Large intestine (tissue), 3 donors: ENCODE measurements around the gene EVC. TPM values are rescaled to one million over a fixed set of nuclear protein-coding genes. Genes with fewer than 3 reads are reported as not detected.

Experiments
- DNase-seq, 2 donors: peaks; one replicate each; pipeline versions ENCODE4 v3.0.0 to v3.0.0-alpha.2; 2013
- H3K27ac ChIP-seq: one replicate; pipeline ENCODE4 v1.5.1; 2013; ENCODE audit warnings: low read length
- H3K27me3 ChIP-seq: 2 replicates; pipeline ENCODE4 v1.6.1; 2013; ENCODE audit warnings: low read length; ENCODE audit not compliant: control insufficient read depth, insufficient read depth
- H3K36me3 ChIP-seq: 2 replicates; pipeline ENCODE4 v1.6.1; 2013; ENCODE audit warnings: low read length; ENCODE audit not compliant: control insufficient read depth, insufficient read depth
- H3K4me1 ChIP-seq: one replicate; pipeline ENCODE4 v1.6.1; 2013; ENCODE audit warnings: low read length; ENCODE audit not compliant: control insufficient read depth, insufficient read depth
- H3K4me3 ChIP-seq: one replicate; pipeline ENCODE4 v1.5.1; 2013; ENCODE audit warnings: low read length
- H3K9me3 ChIP-seq: one replicate; pipeline ENCODE4 v1.6.1; 2013; ENCODE audit warnings: mild to moderate bottlenecking, low read depth, low read length, moderate library complexity; ENCODE audit not compliant: control insufficient read depth
- WGBS: methylation state at CpG from one replicate; pipeline ENCODE4 v1.1.5; 2013; ENCODE audit warnings: low lambda C conversion rate; ENCODE audit not compliant: insufficient coverage; 5-methylcytosine and 5-hydroxymethylcytosine counted together
- polyA plus RNA-seq: library from polyadenylated mRNA; unstranded; fragments of 120-200 nt; gene quantifications from one replicate; pipeline ENCODE4 v1.2.1, GENCODE V29; 2013

EVC gene
- polyA plus RNA-seq, 1 donor = 4.6 TPM

DNA sequence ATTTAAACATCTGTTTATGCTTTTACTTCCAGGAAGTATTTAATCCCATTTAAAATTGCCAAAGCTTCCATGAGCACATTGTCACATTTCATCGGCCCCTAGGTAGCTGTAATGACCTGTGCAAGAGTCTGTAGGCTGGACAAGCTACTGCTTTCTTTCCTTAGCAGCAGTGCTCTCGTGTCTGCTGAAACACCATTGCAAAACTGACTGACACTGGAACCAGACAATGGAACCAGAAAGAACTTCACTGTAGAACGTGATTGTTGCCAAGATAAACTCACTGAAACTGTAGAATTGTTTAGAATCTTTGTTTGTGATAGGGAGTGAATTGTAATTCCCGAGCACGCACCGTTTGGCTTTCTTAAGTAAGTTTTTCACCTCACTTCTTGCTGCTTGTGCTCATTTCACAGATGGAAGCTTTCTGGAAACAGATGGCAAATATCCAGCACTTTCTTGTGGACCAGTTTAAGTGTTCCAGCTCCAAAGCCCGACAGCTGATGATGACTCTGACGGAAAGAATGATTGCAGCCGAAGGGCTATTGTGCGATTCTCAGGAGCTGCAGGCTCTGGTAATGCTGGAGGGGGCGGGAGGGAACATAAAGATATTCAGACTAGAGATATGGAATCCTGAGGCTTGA is 36.9 kb downstream of the EVC start:
- Histone ChIP-seq H3K9me3 (no peaks in the 10 kb centered on the region), H3K4me3 (no peak overlapping the region), H3K36me3 (no peaks in the 10 kb centered on the region), H3K27me3 (no peaks in the 10 kb centered on the region), H3K4me1 (no peaks in the 10 kb centered on the region), H3K27ac (no peak overlapping the region)
- no peak for DNase-seq
- 84% methylated on average over 4 of the region's 11 CpGs for WGBS

GRCh38 chr4:5749568-5749967 is 38.6 kb downstream of the EVC start:
- WGBS = no CpG with 5 or more reads among the region's 9 CpGs
- no peaks in the 10 kb centered on the region for H3K27me3 ChIP-seq
- H3K4me3 ChIP-seq = no peak overlapping the region
- no peaks in the 10 kb centered on the region for H3K9me3 ChIP-seq
- H3K27ac ChIP-seq = no peak overlapping the region
- peaks cover 3% of the 10 kb centered on the region for H3K36me3 ChIP-seq
- DNase-seq = no peak
- H3K4me1 ChIP-seq = no peaks in the 10 kb centered on the region

DNA sequence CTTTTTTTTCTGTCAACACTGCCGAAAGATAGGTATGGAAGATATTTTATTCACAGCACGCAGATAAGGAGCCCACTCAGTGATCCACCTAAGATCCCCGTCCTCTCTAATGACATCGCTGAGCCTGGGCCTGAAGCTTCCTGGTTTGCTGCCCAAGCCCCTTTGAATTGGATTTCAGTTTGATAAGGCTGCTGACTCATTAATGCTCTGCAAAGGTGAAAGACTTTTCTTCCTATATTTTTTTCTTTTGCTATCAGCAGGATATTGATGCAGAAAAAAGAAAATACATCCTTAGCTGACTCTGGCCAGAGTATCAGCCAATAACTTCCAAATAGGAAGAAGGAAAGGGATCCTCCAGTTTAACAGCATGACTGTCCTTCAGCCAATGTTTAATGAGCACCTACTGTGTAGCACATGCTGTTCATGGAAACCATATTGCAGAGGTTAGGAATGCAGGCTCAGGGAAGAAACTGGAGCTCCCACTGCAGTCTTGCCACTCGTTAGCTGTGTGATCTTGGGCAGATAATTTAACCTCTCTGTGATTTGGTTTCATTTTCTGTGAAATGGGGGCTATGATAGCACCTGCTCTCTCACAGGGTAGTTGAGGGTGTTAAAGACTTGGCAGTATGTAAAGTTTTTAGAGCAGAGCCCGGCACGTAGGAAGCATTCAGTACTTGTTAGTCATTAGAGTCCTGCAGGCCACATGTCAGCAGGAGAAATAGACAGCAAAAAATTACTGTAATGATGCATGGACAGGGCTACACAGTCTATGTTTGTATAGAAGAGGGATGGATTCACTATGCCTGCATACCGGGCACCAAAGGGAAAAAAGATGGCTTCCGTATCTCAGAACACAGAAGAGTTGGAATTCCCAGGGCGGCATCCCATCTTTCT is 39.3 kb downstream of the EVC start:
- WGBS = no CpG with 5 or more reads among the region's 10 CpGs
- DNase-seq = no peak
- Histone ChIP-seq H3K9me3 (no peaks in the 10 kb centered on the region), H3K4me1 (no peaks in the 10 kb centered on the region), H3K27ac (no peak overlapping the region), H3K27me3 (no peaks in the 10 kb centered on the region), H3K36me3 (peaks cover 3% of the 10 kb centered on the region), H3K4me3 (no peak overlapping the region)

DNA sequence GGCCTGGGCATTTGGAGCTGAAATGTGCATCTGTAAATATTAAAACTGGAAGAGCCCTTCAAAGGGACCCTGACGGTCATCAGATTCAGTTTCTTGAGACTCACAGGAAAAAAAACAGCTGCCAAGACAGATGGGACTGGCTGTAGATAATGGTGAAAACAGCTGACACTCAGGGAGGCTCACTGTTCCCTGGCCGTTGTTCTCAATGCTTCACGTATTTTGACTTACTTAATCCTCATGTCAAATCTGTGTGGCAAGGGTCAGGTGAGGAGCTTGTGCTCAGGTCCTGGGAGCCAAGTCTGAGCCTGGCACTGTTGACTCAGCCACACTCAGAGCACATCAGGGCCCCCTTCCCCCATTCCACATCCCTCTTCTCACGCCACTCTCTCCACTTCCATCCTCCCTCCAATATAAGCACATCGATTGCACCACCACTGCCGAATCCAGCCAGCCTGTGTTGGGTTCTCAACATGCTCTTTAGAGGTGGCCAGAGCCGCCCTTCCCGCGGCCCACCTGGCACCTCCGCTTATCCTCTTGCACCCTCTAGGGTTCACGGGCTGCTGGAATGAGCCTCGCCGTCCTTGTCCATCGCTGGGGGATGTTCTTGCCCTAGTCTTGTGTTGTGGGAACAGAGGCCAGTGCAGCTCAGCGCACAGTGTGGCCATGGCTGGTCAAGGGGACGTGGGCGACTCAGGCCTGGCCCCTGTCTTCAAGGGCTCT is 40.1 kb downstream of the EVC start:
- no peak overlapping the region for H3K4me3 ChIP-seq
- peaks cover 3% of the 10 kb centered on the region for H3K36me3 ChIP-seq
- no CpG with 5 or more reads among the region's 17 CpGs for WGBS
- no peak overlapping the region for H3K27ac ChIP-seq
- H3K9me3 ChIP-seq = no peaks in the 10 kb centered on the region
- no peak for DNase-seq
- H3K4me1 ChIP-seq = no peaks in the 10 kb centered on the region
- H3K27me3 ChIP-seq = no peaks in the 10 kb centered on the region

GRCh38 chr4:5751666-5752375 is 40.8 kb downstream of the EVC start:
- H3K4me3 ChIP-seq = no peak overlapping the region
- no peaks in the 10 kb centered on the region for H3K9me3 ChIP-seq
- H3K27ac ChIP-seq = no peak overlapping the region
- H3K4me1 ChIP-seq = no peaks in the 10 kb centered on the region
- peaks cover 5% of the 10 kb centered on the region for H3K36me3 ChIP-seq
- H3K27me3 ChIP-seq = no peaks in the 10 kb centered on the region
- no CpG with 5 or more reads among the region's 14 CpGs for WGBS
- DNase-seq = no peak

- Histone ChIP-seq H3K27ac (no peak overlapping the region), H3K9me3 (no peaks in the 10 kb centered on the region), H3K4me3 (no peak overlapping the region), H3K4me1 (no peaks in the 10 kb centered on the region), H3K36me3 (peaks cover 8% of the 10 kb centered on the region), H3K27me3 (no peaks in the 10 kb centered on the region)
- no CpG with 5 or more reads among the region's 26 CpGs for WGBS
- no peak for DNase-seq
Observed at GRCh38 chr4:5752376-5753184, 41.6 kb downstream of the EVC start.

DNA sequence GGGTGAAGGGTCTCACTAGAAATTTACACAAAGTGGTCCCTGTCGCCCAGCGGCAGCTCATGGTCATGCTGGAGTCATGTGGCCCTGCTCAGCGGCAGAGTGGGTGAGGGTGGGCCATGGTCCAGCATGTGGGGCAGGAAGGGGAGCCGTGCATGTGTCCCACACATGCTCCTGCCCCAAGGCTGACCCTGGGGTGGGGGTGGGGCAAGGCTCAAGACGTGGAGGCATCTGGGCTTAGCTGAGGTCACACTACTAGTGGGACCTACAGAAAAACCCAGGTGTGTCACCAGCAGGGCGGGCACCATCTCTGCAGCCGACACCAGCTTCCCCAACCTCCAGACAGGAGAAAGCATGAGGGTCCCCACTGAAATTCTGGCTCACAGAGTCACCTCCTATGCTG is 42.4 kb downstream of the EVC start:
- no CpG with 5 or more reads among the region's 7 CpGs for WGBS
- Histone ChIP-seq H3K27ac (no peak overlapping the region), H3K4me3 (no peak overlapping the region), H3K9me3 (no peaks in the 10 kb centered on the region), H3K27me3 (no peaks in the 10 kb centered on the region), H3K4me1 (no peaks in the 10 kb centered on the region), H3K36me3 (peaks cover 8% of the 10 kb centered on the region)
- DNase-seq = no peak

DNA sequence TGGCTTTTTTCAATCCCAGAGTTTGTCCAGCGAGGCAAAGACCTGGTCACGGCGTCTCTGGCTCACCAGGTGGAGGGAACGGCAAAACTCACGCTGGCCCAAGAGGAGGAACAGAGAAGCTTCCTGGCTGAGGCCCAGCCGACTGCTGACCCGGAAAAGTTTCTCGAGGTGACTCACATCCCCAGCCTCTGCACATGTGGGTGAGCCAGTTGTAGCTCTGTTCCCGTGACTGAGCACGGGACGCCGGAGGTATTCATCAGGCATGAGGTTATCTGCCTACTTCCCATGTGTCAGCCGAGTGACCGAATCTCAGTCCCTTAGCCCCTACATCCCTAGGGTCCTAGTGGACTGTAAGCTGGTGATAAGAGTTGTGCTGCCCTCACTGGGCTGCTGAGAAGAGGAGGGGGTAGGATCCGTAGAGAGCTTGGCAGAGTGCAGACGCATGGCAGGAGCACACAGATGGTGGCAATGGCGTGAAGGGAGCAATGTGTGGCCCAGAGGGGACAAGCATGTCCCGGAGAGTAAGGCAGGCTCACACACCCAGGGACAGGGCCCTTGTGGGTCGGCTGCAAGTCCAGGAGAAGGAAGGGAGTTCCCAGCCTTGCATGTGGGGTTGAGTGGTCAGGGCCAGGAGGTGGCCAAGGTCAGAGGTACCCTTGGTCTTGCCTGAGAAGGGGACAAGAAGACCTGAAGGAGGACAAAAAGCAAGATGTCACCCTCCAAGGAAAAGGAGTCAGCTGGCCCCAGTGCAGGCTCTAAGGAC is 42.9 kb downstream of the EVC start:
- Histone ChIP-seq H3K9me3 (no peaks in the 10 kb centered on the region), H3K4me3 (no peak overlapping the region), H3K27ac (no peak overlapping the region), H3K4me1 (no peaks in the 10 kb centered on the region), H3K27me3 (no peaks in the 10 kb centered on the region), H3K36me3 (peaks cover 8% of the 10 kb centered on the region)
- DNase-seq = no peak
- WGBS = no CpG with 5 or more reads among the region's 19 CpGs

- H3K4me1 ChIP-seq = no peaks in the 10 kb centered on the region
- H3K27ac ChIP-seq = no peak overlapping the region
- H3K4me3 ChIP-seq = no peak overlapping the region
- H3K9me3 ChIP-seq = no peaks in the 10 kb centered on the region
- DNase-seq = no peak
- H3K27me3 ChIP-seq = no peaks in the 10 kb centered on the region
- peaks cover 8% of the 10 kb centered on the region for H3K36me3 ChIP-seq
- WGBS = no CpG with 5 or more reads among the region's 8 CpGs
Observed at GRCh38 chr4:5754529-5754881, 43.5 kb downstream of the EVC start.
